NCI-H748 (cell line): Measurements from ENCODE around the gene GRK5.

Experiments
- DNase-seq: peaks from one replicate; lab custom pipeline; 2025; ENCODE audit not compliant: unreplicated experiment; lab: John Stamatoyannopoulos, UW

The GRK5 gene

DNA sequence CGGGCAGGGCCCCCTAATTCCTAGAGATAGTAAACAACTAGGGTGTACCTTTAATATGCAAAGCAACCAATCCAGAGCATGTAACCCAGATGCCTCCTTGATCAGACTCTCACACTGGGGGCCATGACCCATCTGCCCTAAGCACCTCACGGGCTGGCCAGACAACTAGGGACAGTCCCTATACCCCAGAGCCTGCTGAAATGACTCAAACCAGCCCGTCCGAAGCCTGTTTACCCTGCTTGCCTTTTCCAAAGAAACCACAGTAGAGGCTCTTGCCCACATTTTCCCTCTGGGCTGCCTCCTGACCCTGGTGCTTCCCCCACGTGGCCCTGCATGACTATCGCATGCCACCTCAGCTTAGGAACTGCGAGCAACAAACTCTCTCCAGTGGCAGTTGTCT, 288.9 kb downstream of the GRK5 start:
- no peak for DNase-seq

GRCh38 chr10:119497243-119497642, 289.9 kb downstream of the GRK5 start:
- no peak for DNase-seq

DNA sequence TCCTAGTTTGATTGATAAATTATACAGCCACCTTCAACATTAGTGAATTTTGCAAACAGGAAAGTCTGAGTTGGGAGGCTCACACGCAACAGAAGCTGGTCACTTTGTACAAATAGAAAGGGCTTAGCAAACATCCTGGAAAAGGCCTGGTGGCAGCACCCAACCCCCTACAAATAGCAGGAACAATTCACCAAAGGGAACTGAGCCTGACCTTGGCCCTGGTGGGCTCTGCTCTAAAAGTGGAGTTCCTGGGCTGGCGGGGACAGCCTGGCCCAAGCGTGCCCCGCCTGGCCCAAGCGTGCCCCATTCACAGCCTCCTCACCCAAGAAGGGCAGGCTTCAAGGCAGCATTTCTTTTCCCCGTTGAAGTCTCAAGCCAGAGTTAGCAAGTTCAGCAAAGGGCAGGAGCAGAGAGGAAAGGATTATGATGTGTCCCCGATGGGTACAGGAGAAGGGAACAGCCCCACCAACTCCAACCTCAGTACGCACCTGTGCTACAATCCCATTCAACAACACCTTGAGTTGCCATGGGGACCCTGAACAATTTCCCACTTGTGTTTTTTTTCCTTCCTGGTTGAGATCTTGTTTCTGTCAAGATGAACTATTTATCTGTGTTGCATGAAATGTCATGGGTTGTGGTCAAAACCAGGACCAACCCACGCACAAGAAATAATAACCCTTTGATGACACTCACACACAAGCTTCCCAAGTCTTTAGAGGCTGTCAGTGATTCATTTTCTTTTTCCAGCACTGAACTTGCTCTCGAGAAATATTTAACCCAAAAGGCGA, 291.7 kb downstream of the GRK5 start:
- DNase-seq, result no peak

- DNase-seq, result no peak
Observed at GRCh38 chr10:119499677-119500002, 292.3 kb downstream of the GRK5 start.

DNA sequence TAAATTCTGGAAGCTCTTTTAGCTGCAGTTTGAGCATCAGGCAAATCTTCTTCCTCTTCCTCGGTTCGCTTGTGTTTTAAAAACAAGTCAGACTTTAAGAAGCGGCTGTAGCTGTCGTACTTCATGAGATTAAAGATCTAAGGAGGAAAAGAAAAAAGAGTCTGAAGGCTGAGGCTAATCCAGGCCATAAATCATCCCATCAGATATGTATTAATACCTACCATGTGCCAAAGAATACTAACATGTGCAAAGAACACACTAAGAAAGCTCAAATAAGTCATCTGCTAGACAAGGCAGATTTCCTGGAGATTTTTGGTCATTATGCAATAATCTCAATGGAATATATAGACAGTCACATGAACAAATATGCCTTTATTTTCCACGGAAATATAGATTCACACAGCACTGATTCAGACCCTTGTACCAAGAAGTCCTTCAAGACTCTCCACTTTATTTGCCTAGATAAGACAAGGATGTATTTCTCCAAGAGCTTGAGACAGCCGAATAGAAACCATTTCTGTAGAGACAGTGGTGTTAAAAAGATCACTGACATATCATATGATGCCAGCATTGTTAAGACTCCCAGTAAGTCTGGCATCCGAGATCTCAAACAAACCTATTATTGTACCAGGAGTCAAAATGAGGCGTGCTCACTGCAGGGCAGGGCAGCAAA, 292.9 kb downstream of the GRK5 start:
- DNase-seq, result no peak

GRCh38 chr10:119500821-119501220, 293.4 kb downstream of the GRK5 start:
- DNase-seq, result no peak

DNA sequence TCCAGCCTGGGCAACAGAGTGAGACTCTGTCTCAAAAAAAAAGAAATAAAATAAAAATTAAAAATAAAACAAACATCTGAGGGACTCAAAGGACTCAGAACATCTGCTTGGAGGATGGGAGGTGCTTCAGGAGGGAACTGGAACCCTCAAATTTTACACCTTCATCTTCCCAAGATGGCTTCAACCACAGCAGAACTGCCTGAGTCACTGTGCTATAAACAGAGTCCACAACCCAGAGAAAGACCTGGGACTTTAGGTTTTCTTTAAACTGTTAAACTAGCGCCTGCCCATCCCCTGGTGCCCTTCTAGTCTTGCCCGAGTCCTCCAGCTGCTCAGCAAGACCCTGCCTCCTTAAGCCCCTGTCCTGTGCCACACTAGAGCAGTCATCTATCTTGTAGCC, 294.3 kb downstream of the GRK5 start:
- DNase-seq, result no peak

GRCh38 chr10:119502209-119502608, 294.8 kb downstream of the GRK5 start:
- no peak for DNase-seq

- no peak for DNase-seq
Observed at GRCh38 chr10:119502618-119503155, 295.3 kb downstream of the GRK5 start.

GRCh38 chr10:119503821-119504220, 296.4 kb downstream of the GRK5 start:
- no peak for DNase-seq

GRCh38 chr10:119504651-119505050, 297.3 kb downstream of the GRK5 start:
- no peak for DNase-seq

DNA sequence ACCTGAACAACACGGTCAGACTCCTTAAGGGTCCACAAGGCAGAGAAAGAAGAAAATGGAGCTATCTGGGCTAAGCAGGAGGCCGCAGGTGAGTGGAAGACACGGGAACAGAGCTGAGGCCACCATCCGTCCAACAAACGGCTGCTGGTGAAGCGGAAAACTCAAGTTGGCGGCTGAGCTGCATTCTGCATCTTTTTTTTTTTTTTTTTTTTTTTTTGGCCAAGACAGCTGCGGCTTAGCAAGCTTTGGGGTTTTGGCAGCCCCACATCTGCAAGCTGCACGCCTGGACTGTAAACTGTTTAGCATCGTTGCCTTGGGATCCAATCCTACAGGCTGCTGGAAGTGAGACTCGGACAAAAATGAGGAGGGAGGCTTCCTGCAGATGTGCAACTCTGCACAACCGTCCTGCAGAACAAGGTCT, 297.8 kb downstream of the GRK5 start:
- no peak for DNase-seq
